Germinal center (tissue), 1 donor: ENCODE results near the gene TCF4.
A peak's percentile ranks its signal among the peaks of the same experiment; 100 is the strongest.

Source experiments
- DNase-seq: peaks from one replicate; pipeline ENCODE4 v3.0.0; 2012; ENCODE audit warnings: mixed read lengths, low spot score

The TCF4 gene

GRCh38 chr18:55234366-55235093 lies 353.5 kb downstream of the TCF4 start:
- peak; percentile 71 for DNase-seq

- no peak for DNase-seq
Observed at GRCh38 chr18:55233857-55234256, 354.1 kb downstream of the TCF4 start.

- no peak for DNase-seq
Observed at GRCh38 chr18:55232506-55232905, 355.5 kb downstream of the TCF4 start.

- DNase-seq, result no peak
Observed at GRCh38 chr18:55229682-55230081, 358.3 kb downstream of the TCF4 start.

GRCh38 chr18:55228707-55229106 lies 359.3 kb downstream of the TCF4 start:
- DNase-seq, result no peak

GRCh38 chr18:55228191-55228590 lies 359.8 kb downstream of the TCF4 start:
- no peak for DNase-seq

- no peak for DNase-seq
Observed at GRCh38 chr18:55227771-55228170, 360.2 kb downstream of the TCF4 start.

GRCh38 chr18:55226044-55226443 lies 361.9 kb downstream of the TCF4 start:
- DNase-seq, result no peak

GRCh38 chr18:55224086-55224625 lies 363.8 kb downstream of the TCF4 start:
- no peak for DNase-seq

GRCh38 chr18:55221622-55222021 lies 366.4 kb downstream of the TCF4 start:
- DNase-seq, result no peak

GRCh38 chr18:55220523-55220922 lies 367.5 kb downstream of the TCF4 start:
- DNase-seq, result peak; percentile 11

GRCh38 chr18:55219823-55220222 lies 368.2 kb downstream of the TCF4 start:
- DNase-seq, result no peak

- DNase-seq, result no peak
Observed at GRCh38 chr18:55219059-55219458, 368.9 kb downstream of the TCF4 start.

- no peak for DNase-seq
Observed at GRCh38 chr18:55214969-55215368, 373.0 kb downstream of the TCF4 start.

- DNase-seq, result no peak
Observed at GRCh38 chr18:55214534-55214933, 373.5 kb downstream of the TCF4 start.

- no peak for DNase-seq
Observed at GRCh38 chr18:55213586-55213985, 374.4 kb downstream of the TCF4 start.

GRCh38 chr18:55206927-55207326 lies 381.1 kb downstream of the TCF4 start:
- no peak for DNase-seq

- DNase-seq, result no peak
Observed at GRCh38 chr18:55202232-55202917, 385.6 kb downstream of the TCF4 start.

GRCh38 chr18:55199291-55199963 lies 388.6 kb downstream of the TCF4 start:
- no peak for DNase-seq

- DNase-seq, result no peak
Observed at GRCh38 chr18:55195863-55196262, 392.1 kb downstream of the TCF4 start.

- DNase-seq, result no peak
Observed at GRCh38 chr18:55189972-55190371, 398.0 kb downstream of the TCF4 start.

- DNase-seq, result no peak
Observed at GRCh38 chr18:55186588-55186987, 401.4 kb downstream of the TCF4 start.

- no peak for DNase-seq
Observed at GRCh38 chr18:55185391-55185790, 402.6 kb downstream of the TCF4 start.
